Peyer's patch (tissue), 4 donors: ENCODE data around the gene LYPLA2.

Experiments
- CTCF ChIP-seq, 6 experiments: fragments of 450-650 bp in 4 of 6; fragments of 200-600 bp in 2 of 6; sonication (generic) in 1 of 6; IDR thresholded peaks; one replicate each; pipeline ENCODE4 v1.5.1; 2017 to 2019; ENCODE audit warnings: antibody characterized with exemption in 6 of 6, mild to moderate bottlenecking in 3 of 6, moderate library complexity in 1 of 6
- POLR2A ChIP-seq, 2 donors: fragments of 450-650 bp; IDR thresholded peaks; one replicate each; pipeline ENCODE4 v1.5.1; 2017; ENCODE audit warnings: antibody characterized with exemption in 2 of 2, mild to moderate bottlenecking in 2 of 2, moderate library complexity in 2 of 2

- TF ChIP-seq CTCF (IDR thresholded peaks at IDR 0.05) (peak in 5 of 6 experiments; percentile 20 to 73 (median 63)), POLR2A (IDR thresholded peaks at IDR 0.05) (no peak)
Observed at GRCh38 chr1:23745515-23745914, 45.4 kb upstream of the LYPLA2 start.
